Esophagus muscularis mucosa (tissue), 4 donors: ENCODE measurements around the gene ACOT12.

Source experiments
- EP300 ChIP-seq: sonication (generic); formaldehyde crosslinking; IDR thresholded peaks from one replicate; pipeline ENCODE4 v1.6.1; 2017; ENCODE audit warnings: antibody characterized with exemption
- POLR2A ChIP-seq: fragments of 450-650 bp; IDR thresholded peaks from one replicate; pipeline ENCODE4 v1.6.1; 2017; ENCODE audit warnings: antibody characterized with exemption, moderate library complexity, mild to moderate bottlenecking, low read depth
- POLR2AphosphoS5 ChIP-seq, 2 donors: sonication (generic); formaldehyde crosslinking; IDR thresholded peaks; one replicate each; pipeline ENCODE4 v1.6.1; 2017; ENCODE audit warnings: antibody characterized with exemption in 2 of 2
- TF ChIP-seq, protein P1 (sequence below), 3 experiments: fragments of 200-600 bp in 2 of 3; fragments of 450-650 bp in 1 of 3; sonication (generic) in 2 of 3; IDR thresholded peaks; one replicate each; pipeline ENCODE4 v1.5.1; 2017 to 2019; ENCODE audit warnings: antibody characterized with exemption in 3 of 3, mild to moderate bottlenecking in 2 of 3, moderate library complexity in 1 of 3

DNA sequence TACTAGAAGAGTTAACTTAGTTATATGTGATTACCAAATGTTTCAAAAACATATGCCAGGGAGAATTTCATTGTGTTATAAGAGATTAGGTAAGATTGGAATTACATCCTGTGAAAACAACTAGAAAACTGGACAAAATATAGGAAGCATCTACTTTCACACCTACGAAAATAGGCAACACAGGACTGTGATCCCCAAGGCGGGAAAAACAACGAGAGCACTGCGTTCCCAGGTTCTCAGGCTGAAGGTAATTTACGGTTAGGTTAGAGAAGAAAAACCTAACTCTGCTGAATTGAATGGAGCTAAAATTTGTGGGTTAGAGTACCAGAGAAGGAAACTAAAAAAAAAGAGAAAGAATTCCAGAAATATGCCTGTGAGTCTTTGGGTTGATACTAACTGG, 28.4 kb downstream of the ACOT12 start:
- TF ChIP-seq, protein P1, sequence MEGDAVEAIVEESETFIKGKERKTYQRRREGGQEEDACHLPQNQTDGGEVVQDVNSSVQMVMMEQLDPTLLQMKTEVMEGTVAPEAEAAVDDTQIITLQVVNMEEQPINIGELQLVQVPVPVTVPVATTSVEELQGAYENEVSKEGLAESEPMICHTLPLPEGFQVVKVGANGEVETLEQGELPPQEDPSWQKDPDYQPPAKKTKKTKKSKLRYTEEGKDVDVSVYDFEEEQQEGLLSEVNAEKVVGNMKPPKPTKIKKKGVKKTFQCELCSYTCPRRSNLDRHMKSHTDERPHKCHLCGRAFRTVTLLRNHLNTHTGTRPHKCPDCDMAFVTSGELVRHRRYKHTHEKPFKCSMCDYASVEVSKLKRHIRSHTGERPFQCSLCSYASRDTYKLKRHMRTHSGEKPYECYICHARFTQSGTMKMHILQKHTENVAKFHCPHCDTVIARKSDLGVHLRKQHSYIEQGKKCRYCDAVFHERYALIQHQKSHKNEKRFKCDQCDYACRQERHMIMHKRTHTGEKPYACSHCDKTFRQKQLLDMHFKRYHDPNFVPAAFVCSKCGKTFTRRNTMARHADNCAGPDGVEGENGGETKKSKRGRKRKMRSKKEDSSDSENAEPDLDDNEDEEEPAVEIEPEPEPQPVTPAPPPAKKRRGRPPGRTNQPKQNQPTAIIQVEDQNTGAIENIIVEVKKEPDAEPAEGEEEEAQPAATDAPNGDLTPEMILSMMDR (IDR thresholded peaks at IDR 0.05): no peak
- TF ChIP-seq POLR2A: no peak
- no peak for TF ChIP-seq POLR2AphosphoS5 (IDR thresholded peaks at IDR 0.05)
- no peak for TF ChIP-seq EP300
